ENCODE measurements around the gene PLP2.

PLP2 gene

GRCh38 chrX:49209434-49210251 lies 37.9 kb downstream of the PLP2 start:
- DNase-seq (ENCODE audit: low spot score), result peak; percentile 48

- DNase-seq (ENCODE audit: low spot score), result no peak
These were observed 38.7 kb downstream of the PLP2 start for GRCh38 chrX:49210406-49210805.

- no peak for DNase-seq (ENCODE audit: low spot score)
These were observed 39.4 kb downstream of the PLP2 start for GRCh38 chrX:49211074-49211473.

- DNase-seq (ENCODE audit: low spot score), result no peak
These were observed 40.5 kb downstream of the PLP2 start for GRCh38 chrX:49212209-49212608.

- no peak for DNase-seq (ENCODE audit: low spot score)
These were observed 41.2 kb downstream of the PLP2 start for GRCh38 chrX:49212861-49213260.

- DNase-seq (ENCODE audit: low spot score), result no peak
These were observed 42.7 kb downstream of the PLP2 start for GRCh38 chrX:49214416-49214815.

- DNase-seq (ENCODE audit: low spot score), result no peak
These were observed 43.4 kb downstream of the PLP2 start for GRCh38 chrX:49214996-49215526.

GRCh38 chrX:49220100-49220499 lies 48.4 kb downstream of the PLP2 start:
- DNase-seq (ENCODE audit: low spot score), result no peak

- DNase-seq (ENCODE audit: low spot score), result no peak
These were observed 50.2 kb downstream of the PLP2 start for GRCh38 chrX:49221868-49222267.
